ENCODE results near the gene STK11. TPM values are rescaled to one million over a fixed set of nuclear protein-coding genes. Genes with fewer than 3 reads are reported as not detected.

The STK11 gene
- total RNA-seq, 1 experiment from 2014 or later, result 53.0 TPM

- H3K4me1 ChIP-seq (replicated peaks; ENCODE audit: insufficient read depth), result peaks cover 12% of the 10 kb centered on the region
- no peak for DNase-seq
- no peaks in the 10 kb centered on the region for H3K36me3 ChIP-seq (ENCODE audit: low read depth)
- no peak overlapping the region for H3K4me3 ChIP-seq
- H3K4me2 ChIP-seq, result no peak overlapping the region
- H3F3A ChIP-seq (ENCODE audit: insufficient read depth, low read depth), result peaks cover 13% of the 10 kb centered on the region; the same call in 1 of the 2 replicates
- intact Hi-C loops (cut with micrococcal nuclease; ENCODE audit: unreplicated experiment), result no loop called here
- POLR2A ChIA-PET (ENCODE audit: unreplicated experiment), result no interaction called here
- H3K27me3 ChIP-seq (ENCODE audit: insufficient read depth, low read depth), result no peaks in the 10 kb centered on the region
- TF ChIP-seq EZH2 (IDR thresholded peaks at IDR 0.05; ENCODE audit: low read depth) (no peak), CTCF (conservative IDR thresholded peaks at IDR 0.05) (no peak)
- H3K9me3 ChIP-seq (ENCODE audit: insufficient read depth, low read depth), result no peaks in the 10 kb centered on the region
- no peaks in the 10 kb centered on the region for H3K9me2 ChIP-seq (ENCODE audit: insufficient read depth)
- H4K20me1 ChIP-seq (ENCODE audit: insufficient read depth), result peaks cover 28% of the 10 kb centered on the region
- no peak overlapping the region for H2AFZ ChIP-seq
- CTCF ChIA-PET, result no interaction called here
- no TSS peak for BruUV-seq (replicated peaks)
- H3K79me2 ChIP-seq (ENCODE audit: low read depth), result peaks cover 86% of the 10 kb centered on the region
- H3K27ac ChIP-seq, result no peak overlapping the region
Observed at GRCh38 chr19:1210227-1210538, 4.6 kb downstream of the STK11 start.

GRCh38 chr19:1211494-1212234 is 6.1 kb downstream of the STK11 start:
- no peak for DNase-seq
- ChIA-PET POLR2A (ENCODE audit: unreplicated experiment) (no interaction called here), CTCF (no interaction called here)
- Histone ChIP-seq H3K27ac (no peak overlapping the region), H3K79me2 (ENCODE audit: low read depth) (peaks cover 86% of the 10 kb centered on the region), H2AFZ (no peak overlapping the region), H4K20me1 (ENCODE audit: insufficient read depth) (peaks cover 39% of the 10 kb centered on the region), H3F3A (ENCODE audit: insufficient read depth, low read depth) (peaks cover 24% of the 10 kb centered on the region), H3K27me3 (ENCODE audit: insufficient read depth, low read depth) (no peaks in the 10 kb centered on the region), H3K4me2 (no peak overlapping the region), H3K4me3 (no peak overlapping the region), H3K4me1 (replicated peaks; ENCODE audit: insufficient read depth) (peaks cover 24% of the 10 kb centered on the region), H3K36me3 (ENCODE audit: low read depth) (no peaks in the 10 kb centered on the region), H3K9me2 (ENCODE audit: insufficient read depth) (no peaks in the 10 kb centered on the region), H3K9me3 (ENCODE audit: insufficient read depth, low read depth) (no peaks in the 10 kb centered on the region)
- BruUV-seq (replicated peaks), result no TSS peak
- intact Hi-C loops (cut with micrococcal nuclease; ENCODE audit: unreplicated experiment), result no loop called here
- no peak for TF ChIP-seq EZH2 (IDR thresholded peaks at IDR 0.05; ENCODE audit: low read depth)
- no peak for TF ChIP-seq CTCF (conservative IDR thresholded peaks at IDR 0.05)

- Histone ChIP-seq H3K4me3 (no peak overlapping the region), H2AFZ (no peak overlapping the region), H3K4me2 (no peak overlapping the region), H3K27ac (no peak overlapping the region), H3K27me3 (ENCODE audit: insufficient read depth, low read depth) (no peaks in the 10 kb centered on the region), H3K79me2 (ENCODE audit: low read depth) (peaks cover 86% of the 10 kb centered on the region), H3K36me3 (ENCODE audit: low read depth) (no peaks in the 10 kb centered on the region), H3F3A (ENCODE audit: insufficient read depth, low read depth) (peaks cover 25% of the 10 kb centered on the region), H3K4me1 (replicated peaks; ENCODE audit: insufficient read depth) (peaks cover 31% of the 10 kb centered on the region), H3K9me3 (ENCODE audit: insufficient read depth, low read depth) (no peaks in the 10 kb centered on the region), H4K20me1 (ENCODE audit: insufficient read depth) (peaks cover 37% of the 10 kb centered on the region), H3K9me2 (ENCODE audit: insufficient read depth) (no peaks in the 10 kb centered on the region)
- TF ChIP-seq EZH2 (IDR thresholded peaks at IDR 0.05; ENCODE audit: low read depth), result no peak
- TF ChIP-seq CTCF (conservative IDR thresholded peaks at IDR 0.05), result no peak
- CTCF ChIA-PET, result no interaction called here
- DNase-seq, result no peak
- POLR2A ChIA-PET (ENCODE audit: unreplicated experiment), result interaction anchor here (0.6 kb wide), 1 partner anchor 31 kb away, joined by 3 read pairs; no protein-coding TSS in a partner anchor
- BruUV-seq (replicated peaks), result no TSS peak
- intact Hi-C loops (cut with micrococcal nuclease; ENCODE audit: unreplicated experiment), result no loop called here
Observed at GRCh38 chr19:1213391-1214286, 8.1 kb downstream of the STK11 start.

All from PC-9 (cell line).